H9 (cell line): ENCODE results near the gene PSMB8. TPM values are rescaled to one million over a fixed set of nuclear protein-coding genes. Genes with fewer than 3 reads are reported as not detected.

ENCODE experiments used
- DNase-seq: peaks from one replicate; pipeline ENCODE4 v3.0.0-alpha.2; 2017
- H2AFZ ChIP-seq: one replicate; pipeline ENCODE4 v1.6.1; 2013; ENCODE audit warnings: mild to moderate bottlenecking, low read length, control low read depth, moderate library complexity
- H2AK5ac ChIP-seq: 2 replicates; pipeline ENCODE4 v1.6.1; 2013; ENCODE audit warnings: low read length, control low read depth, mixed read lengths; ENCODE audit not compliant: insufficient read length
- H2BK120ac ChIP-seq: one replicate; pipeline ENCODE4 v1.6.1; 2013; ENCODE audit warnings: low read depth, mild to moderate bottlenecking, low read length, control low read depth, inconsistent platforms; ENCODE audit not compliant: poor library complexity, severe bottlenecking
- H2BK12ac ChIP-seq: 2 replicates; pipeline ENCODE4 v1.6.1; 2013; ENCODE audit warnings: low read length, control low read depth, mixed read lengths, low read depth; ENCODE audit not compliant: insufficient read length
- H2BK15ac ChIP-seq: 2 replicates; pipeline ENCODE4 v1.6.1; 2013; ENCODE audit warnings: low read depth, low read length, control low read depth
- H2BK20ac ChIP-seq: one replicate; pipeline ENCODE4 v1.6.1; 2013; ENCODE audit warnings: low read depth, mild to moderate bottlenecking, low read length, control low read depth, inconsistent platforms; ENCODE audit not compliant: poor library complexity, severe bottlenecking
- H2BK5ac ChIP-seq: 2 replicates; pipeline ENCODE4 v1.6.1; 2013; ENCODE audit warnings: low read length, control low read depth, mixed read lengths; ENCODE audit not compliant: insufficient read length
- H3K14ac ChIP-seq: 2 replicates; pipeline ENCODE4 v1.6.1; 2013; ENCODE audit warnings: low read length, control low read depth; ENCODE audit not compliant: insufficient read depth
- H3K18ac ChIP-seq: 2 replicates; pipeline ENCODE4 v1.6.1; 2013; ENCODE audit warnings: low read depth, mild to moderate bottlenecking, mixed read lengths, low read length, control low read depth; ENCODE audit not compliant: insufficient read length
- H3K23ac ChIP-seq: 2 replicates; pipeline ENCODE4 v1.6.1; 2013; ENCODE audit warnings: low read length, control low read depth, mixed read lengths, low read depth; ENCODE audit not compliant: insufficient read length
- H3K23me2 ChIP-seq: 2 replicates; pipeline ENCODE4 v1.6.1; 2013; ENCODE audit warnings: low read depth, mild to moderate bottlenecking, mixed read lengths, low read length, control low read depth; ENCODE audit not compliant: insufficient read length, poor library complexity, severe bottlenecking
- H3K27ac ChIP-seq: 2 replicates; pipeline ENCODE4 v1.5.1; 2013; ENCODE audit warnings: low read length, control low read depth, mixed read lengths, low read depth; ENCODE audit not compliant: insufficient read length
- H3K27me3 ChIP-seq: 2 replicates; pipeline ENCODE4 v1.6.1; 2013; ENCODE audit warnings: low read length, control low read depth, inconsistent platforms; ENCODE audit not compliant: insufficient read depth
- H3K4ac ChIP-seq: 2 replicates; pipeline ENCODE4 v1.6.1; 2013; ENCODE audit warnings: low read depth, mild to moderate bottlenecking, control low read depth, inconsistent platforms, low read length, moderate library complexity
- H3K4me1 ChIP-seq: 2 replicates; pipeline ENCODE4 v1.6.1; 2013; ENCODE audit warnings: low read length, control low read depth, inconsistent platforms; ENCODE audit not compliant: insufficient read depth
- H3K4me2 ChIP-seq: 2 replicates; pipeline ENCODE4 v1.6.1; 2013; ENCODE audit warnings: low read length, control low read depth, mixed read lengths; ENCODE audit not compliant: insufficient read length, insufficient read depth
- H3K56ac ChIP-seq: 2 replicates; pipeline ENCODE4 v1.6.1; 2013; ENCODE audit warnings: low read depth, mild to moderate bottlenecking, mixed read lengths, low read length, control low read depth; ENCODE audit not compliant: insufficient read length
- H3K79me1 ChIP-seq: 2 replicates; pipeline ENCODE4 v1.6.1; 2013; ENCODE audit warnings: low read depth, mild to moderate bottlenecking, moderate library complexity, low read length, control low read depth, inconsistent platforms; ENCODE audit not compliant: insufficient read depth, poor library complexity, severe bottlenecking
- H3K79me2 ChIP-seq: 2 replicates; pipeline ENCODE4 v1.6.1; 2013; ENCODE audit warnings: low read length, control low read depth, inconsistent platforms; ENCODE audit not compliant: insufficient read depth
- H3K9ac ChIP-seq: 2 replicates; pipeline ENCODE4 v1.6.1; 2013; ENCODE audit warnings: low read length, control low read depth, mixed read lengths; ENCODE audit not compliant: insufficient read length; ENCODE audit errors: extremely low read depth
- H3K9me3 ChIP-seq: one replicate; pipeline ENCODE4 v1.6.1; 2013; ENCODE audit warnings: low read depth, low read length, inconsistent platforms; ENCODE audit not compliant: control insufficient read depth
- H3T11ph ChIP-seq: one replicate; pipeline ENCODE4 v1.6.1; 2013; ENCODE audit warnings: mild to moderate bottlenecking, low read length, control low read depth, inconsistent platforms
- H4K20me1 ChIP-seq: one replicate; pipeline ENCODE4 v1.6.1; 2013; ENCODE audit not compliant: control insufficient read depth, insufficient read length, insufficient read depth
- H4K5ac ChIP-seq: 2 replicates; pipeline ENCODE4 v1.6.1; 2013; ENCODE audit warnings: low read depth, mild to moderate bottlenecking, mixed read lengths, low read length, control low read depth; ENCODE audit not compliant: insufficient read length
- H4K8ac ChIP-seq: replicated peaks from 2 replicates; pipeline ENCODE4 v1.6.1; 2013; ENCODE audit warnings: low read length, control low read depth, mixed read lengths, low read depth; ENCODE audit not compliant: insufficient read length
- H4K91ac ChIP-seq: 2 replicates; pipeline ENCODE4 v1.6.1; 2013; ENCODE audit warnings: low read depth, mild to moderate bottlenecking, moderate library complexity, mixed read lengths, low read length, control low read depth; ENCODE audit not compliant: insufficient read length
- H3K27ac Mint-ChIP-seq, 3 experiments: 2 replicates in 2 of 3; 3 replicates in 1 of 3; pipeline ENCODE4 v1.8.0; 2020 to 2021; ENCODE audit warnings: mixed read lengths in 3 of 3, mild to moderate bottlenecking in 1 of 3, moderate library complexity in 1 of 3
- H3K27me3 Mint-ChIP-seq: 2 replicates; pipeline ENCODE4 v1.8.0; 2021; ENCODE audit warnings: low read depth, mild to moderate bottlenecking, moderate library complexity, mixed read lengths
- H3K36me3 Mint-ChIP-seq, 3 experiments: 2 replicates in 2 of 3; 3 replicates in 1 of 3; pipeline ENCODE4 v1.8.0; 2020 to 2021; ENCODE audit warnings: low read depth in 3 of 3, mixed read lengths in 3 of 3; ENCODE audit not compliant: insufficient read depth in 1 of 3
- H3K4me1 Mint-ChIP-seq, 2 experiments: 2 replicates each; pipeline ENCODE4 v1.8.0; 2020; ENCODE audit warnings: mixed read lengths in 2 of 2
- H3K4me3 Mint-ChIP-seq, 2 experiments: 2 replicates in 1 of 2; 3 replicates in 1 of 2; pipeline ENCODE4 v1.8.0; 2020 to 2021; ENCODE audit warnings: mild to moderate bottlenecking in 2 of 2, mixed read lengths in 2 of 2, moderate library complexity in 1 of 2
- H3K9me3 Mint-ChIP-seq, 2 experiments: 2 replicates in 1 of 2; 3 replicates in 1 of 2; pipeline ENCODE4 v1.8.0; 2020; ENCODE audit warnings: mild to moderate bottlenecking in 2 of 2, mixed read lengths in 2 of 2, moderate library complexity in 1 of 2
- WGBS: extraction: QIAGEN DNeasy Blood & Tissue Kit; methylation state at CpG from one replicate; pipeline ENCODE4 v1.1.7; 2013; ENCODE audit warnings: missing lambda C conversion rate, low lambda C conversion rate, mixed read lengths; ENCODE audit not compliant: insufficient read length; ENCODE audit errors: extremely low coverage; 5-methylcytosine and 5-hydroxymethylcytosine counted together
- total RNA-seq: library from RNA; stranded (reverse); gene quantifications from 2 replicates; pipeline ENCODE4 v1.2.1, GENCODE V29; 2021
- TF ChIP-seq, protein P1 (sequence below): fragments of 200-600 bp; sonication (generic); conservative IDR thresholded peaks from 3 replicates; pipeline ENCODE4 v1.8.0; 2021; ENCODE audit warnings: antibody characterized with exemption, mild to moderate bottlenecking

PSMB8 gene
- total RNA-seq, 1 experiment from 2014 or later, result 19.1 TPM

DNA sequence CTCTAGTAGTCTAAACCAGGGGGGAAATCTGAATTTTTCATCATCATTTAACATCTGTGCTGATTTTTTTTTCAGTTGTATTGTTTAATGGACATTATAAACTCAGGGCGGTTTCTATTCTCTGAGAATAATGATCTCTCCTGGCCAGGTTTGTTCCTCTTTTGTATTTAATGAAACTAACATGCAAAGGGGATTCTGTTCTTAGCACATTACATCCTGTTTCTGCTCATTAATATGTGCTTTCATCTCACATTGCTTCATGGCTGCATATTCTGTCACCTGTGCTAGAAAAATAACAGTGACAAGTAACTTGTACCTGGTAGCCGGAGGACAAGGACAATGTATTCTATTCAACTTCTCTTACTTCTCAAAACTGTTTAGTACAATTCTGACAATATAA, 27.9 kb downstream of the PSMB8 start:
- H3K27ac ChIP-seq, result no peak overlapping the region
- no peak overlapping the region for H2BK15ac ChIP-seq
- H3K27me3 ChIP-seq, result no peaks in the 10 kb centered on the region
- no CpG with 5 or more reads among the region's 2 CpGs for WGBS
- H2BK12ac ChIP-seq, result no peak overlapping the region
- H4K5ac ChIP-seq, result no peak overlapping the region
- no peaks in the 10 kb centered on the region for H3K4me1 ChIP-seq
- no peak overlapping the region for H3K27ac Mint-ChIP-seq
- H2BK120ac ChIP-seq, result no peak overlapping the region
- H3K14ac ChIP-seq, result no peak overlapping the region
- H4K20me1 ChIP-seq, result no peaks in the 10 kb centered on the region
- peaks cover 0 to 9% of the 10 kb centered on the region in 2 experiments; a peak in 2 of 4 replicates for H3K4me1 Mint-ChIP-seq
- H2BK20ac ChIP-seq, result no peak overlapping the region
- H3K56ac ChIP-seq, result no peak overlapping the region
- H3K27me3 Mint-ChIP-seq, result peaks cover 23% of the 10 kb centered on the region
- no peak for DNase-seq
- no peak overlapping the region for H2AFZ ChIP-seq
- no peaks in the 10 kb centered on the region for H3K23me2 ChIP-seq
- no peaks in the 10 kb centered on the region for H3K9me3 ChIP-seq
- H3K9me3 Mint-ChIP-seq, result no peaks in the 10 kb centered on the region
- no peak overlapping the region for H2BK5ac ChIP-seq
- H3K79me1 ChIP-seq, result no peaks in the 10 kb centered on the region
- H3K18ac ChIP-seq, result no peak overlapping the region
- no peak overlapping the region for H4K8ac ChIP-seq
- no peak overlapping the region for H3T11ph ChIP-seq
- no peak overlapping the region for H2AK5ac ChIP-seq
- no peak overlapping the region for H3K4me2 ChIP-seq
- H4K91ac ChIP-seq, result no peak overlapping the region
- H3K79me2 ChIP-seq, result no peaks in the 10 kb centered on the region
- no peak overlapping the region for H3K23ac ChIP-seq
- TF ChIP-seq, protein P1, sequence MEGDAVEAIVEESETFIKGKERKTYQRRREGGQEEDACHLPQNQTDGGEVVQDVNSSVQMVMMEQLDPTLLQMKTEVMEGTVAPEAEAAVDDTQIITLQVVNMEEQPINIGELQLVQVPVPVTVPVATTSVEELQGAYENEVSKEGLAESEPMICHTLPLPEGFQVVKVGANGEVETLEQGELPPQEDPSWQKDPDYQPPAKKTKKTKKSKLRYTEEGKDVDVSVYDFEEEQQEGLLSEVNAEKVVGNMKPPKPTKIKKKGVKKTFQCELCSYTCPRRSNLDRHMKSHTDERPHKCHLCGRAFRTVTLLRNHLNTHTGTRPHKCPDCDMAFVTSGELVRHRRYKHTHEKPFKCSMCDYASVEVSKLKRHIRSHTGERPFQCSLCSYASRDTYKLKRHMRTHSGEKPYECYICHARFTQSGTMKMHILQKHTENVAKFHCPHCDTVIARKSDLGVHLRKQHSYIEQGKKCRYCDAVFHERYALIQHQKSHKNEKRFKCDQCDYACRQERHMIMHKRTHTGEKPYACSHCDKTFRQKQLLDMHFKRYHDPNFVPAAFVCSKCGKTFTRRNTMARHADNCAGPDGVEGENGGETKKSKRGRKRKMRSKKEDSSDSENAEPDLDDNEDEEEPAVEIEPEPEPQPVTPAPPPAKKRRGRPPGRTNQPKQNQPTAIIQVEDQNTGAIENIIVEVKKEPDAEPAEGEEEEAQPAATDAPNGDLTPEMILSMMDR, result no peak
- H3K36me3 Mint-ChIP-seq, result no peaks in the 10 kb centered on the region
- no peak overlapping the region for H3K4ac ChIP-seq
- H3K9ac ChIP-seq, result no peak overlapping the region
- H3K4me3 Mint-ChIP-seq, result no peak overlapping the region
